ENCODE results near the gene DTD1. TPM values are rescaled to one million over a fixed set of nuclear protein-coding genes. Genes with fewer than 3 reads are reported as not detected.

The DTD1 gene
- total RNA-seq, 2 donors from 2014 or later, result 31.2 to 51.6 TPM

DNA sequence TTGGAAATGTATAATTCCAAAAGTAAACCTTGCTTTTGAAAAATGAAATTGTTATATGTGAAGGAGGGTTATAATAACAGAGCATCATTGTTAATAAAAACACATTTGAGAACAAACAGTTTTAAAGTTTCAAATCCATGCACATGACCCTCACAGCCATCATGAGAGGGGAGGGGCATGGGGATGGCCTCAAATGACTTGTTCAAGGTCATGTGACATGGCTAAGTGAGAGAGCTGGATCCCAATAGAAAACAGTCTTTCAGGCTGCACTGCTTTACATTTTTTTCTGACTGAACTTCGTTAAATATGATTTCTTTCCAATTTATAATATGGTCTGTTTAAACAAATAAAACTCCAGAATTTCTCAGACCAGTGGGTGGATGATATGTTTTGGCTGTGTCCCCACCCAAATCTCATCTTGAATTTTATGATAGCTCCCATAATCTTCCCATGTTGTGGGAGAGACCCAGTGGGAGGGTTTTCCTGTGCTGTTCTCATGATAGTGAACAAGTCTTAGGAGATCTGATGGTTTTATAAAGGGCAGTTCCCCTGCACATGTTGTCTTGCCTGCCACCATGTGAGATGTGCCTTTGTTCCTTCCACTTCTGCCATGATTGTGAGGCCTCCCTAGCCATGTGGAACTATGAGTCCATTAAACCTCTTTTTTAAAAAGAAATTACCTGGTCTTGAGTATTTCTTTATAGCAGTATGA, 66.0 kb downstream of the DTD1 start:
- Histone ChIP-seq H3K27ac (no peak overlapping the region), H3K36me3 (no peaks in the 10 kb centered on the region), H3K4me3 (no peak overlapping the region), H3K4me1 (replicated peaks) (no peaks in the 10 kb centered on the region), H3K27me3 (replicated peaks; ENCODE audit: insufficient read depth) (no peaks in the 10 kb centered on the region), H3K9me3 (no peaks in the 10 kb centered on the region)
- intact Hi-C loops (cut with DNase I), result no loop called here
- WGBS, result 50% methylated on average over 1 of the region's 1 CpG
- DNase-seq (ENCODE audit: low spot score), result no peak
- TF ChIP-seq, protein P1, sequence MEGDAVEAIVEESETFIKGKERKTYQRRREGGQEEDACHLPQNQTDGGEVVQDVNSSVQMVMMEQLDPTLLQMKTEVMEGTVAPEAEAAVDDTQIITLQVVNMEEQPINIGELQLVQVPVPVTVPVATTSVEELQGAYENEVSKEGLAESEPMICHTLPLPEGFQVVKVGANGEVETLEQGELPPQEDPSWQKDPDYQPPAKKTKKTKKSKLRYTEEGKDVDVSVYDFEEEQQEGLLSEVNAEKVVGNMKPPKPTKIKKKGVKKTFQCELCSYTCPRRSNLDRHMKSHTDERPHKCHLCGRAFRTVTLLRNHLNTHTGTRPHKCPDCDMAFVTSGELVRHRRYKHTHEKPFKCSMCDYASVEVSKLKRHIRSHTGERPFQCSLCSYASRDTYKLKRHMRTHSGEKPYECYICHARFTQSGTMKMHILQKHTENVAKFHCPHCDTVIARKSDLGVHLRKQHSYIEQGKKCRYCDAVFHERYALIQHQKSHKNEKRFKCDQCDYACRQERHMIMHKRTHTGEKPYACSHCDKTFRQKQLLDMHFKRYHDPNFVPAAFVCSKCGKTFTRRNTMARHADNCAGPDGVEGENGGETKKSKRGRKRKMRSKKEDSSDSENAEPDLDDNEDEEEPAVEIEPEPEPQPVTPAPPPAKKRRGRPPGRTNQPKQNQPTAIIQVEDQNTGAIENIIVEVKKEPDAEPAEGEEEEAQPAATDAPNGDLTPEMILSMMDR (IDR thresholded peaks at IDR 0.05), result no peak
- TF ChIP-seq POLR2A (IDR thresholded peaks at IDR 0.05) (no peak), POLR2AphosphoS5 (IDR thresholded peaks at IDR 0.05) (no peak)

DNA sequence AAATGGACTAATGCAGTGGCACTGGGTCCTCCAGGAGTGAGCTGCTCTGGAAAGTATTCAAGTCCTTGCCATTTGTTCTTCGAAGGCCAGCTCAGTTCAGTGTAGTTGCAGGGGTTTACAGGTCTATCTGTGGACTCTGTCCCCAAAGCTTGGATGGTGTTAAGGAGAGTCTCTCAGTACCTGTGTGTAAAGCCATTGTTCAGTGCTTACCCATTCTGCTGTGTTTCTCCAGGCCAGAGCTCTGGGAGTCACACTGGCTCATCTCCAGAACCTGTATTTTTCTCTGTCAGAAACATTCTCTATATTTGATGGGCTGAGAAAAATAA, 66.6 kb downstream of the DTD1 start:
- Histone ChIP-seq H3K27me3 (replicated peaks; ENCODE audit: insufficient read depth) (no peaks in the 10 kb centered on the region), H3K4me3 (no peak overlapping the region), H3K27ac (no peak overlapping the region), H3K9me3 (no peaks in the 10 kb centered on the region), H3K4me1 (replicated peaks) (no peaks in the 10 kb centered on the region), H3K36me3 (no peaks in the 10 kb centered on the region)
- no peak for DNase-seq (ENCODE audit: low spot score)
- WGBS, result 85% methylated on average over 1 of the region's 1 CpG
- TF ChIP-seq, protein P1 (IDR thresholded peaks at IDR 0.05), result no peak
- TF ChIP-seq POLR2A (IDR thresholded peaks at IDR 0.05), result no peak
- TF ChIP-seq POLR2AphosphoS5 (IDR thresholded peaks at IDR 0.05), result no peak
- intact Hi-C loops (cut with DNase I), result no loop called here

DNA sequence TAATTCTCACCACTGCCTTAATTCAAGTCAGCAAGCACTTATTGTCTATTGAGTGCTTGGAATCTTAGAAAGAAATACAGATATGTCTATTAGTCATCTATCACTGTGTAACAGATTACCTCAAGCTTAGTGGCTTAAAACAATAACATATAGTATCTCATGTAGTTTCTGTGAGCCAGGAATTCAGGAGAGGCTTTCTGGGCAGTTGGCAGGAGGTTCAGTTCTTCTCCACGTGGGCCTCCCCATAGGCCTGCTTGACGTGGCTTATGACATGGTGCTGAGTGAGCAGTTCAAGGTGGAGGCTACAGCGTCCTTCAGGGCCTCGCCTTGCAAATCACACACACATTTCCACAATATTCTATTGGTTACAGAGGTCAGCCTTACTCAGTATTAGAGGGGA, 69.7 kb downstream of the DTD1 start:
- WGBS, result 88% methylated on average over 4 of the region's 4 CpGs

DNA sequence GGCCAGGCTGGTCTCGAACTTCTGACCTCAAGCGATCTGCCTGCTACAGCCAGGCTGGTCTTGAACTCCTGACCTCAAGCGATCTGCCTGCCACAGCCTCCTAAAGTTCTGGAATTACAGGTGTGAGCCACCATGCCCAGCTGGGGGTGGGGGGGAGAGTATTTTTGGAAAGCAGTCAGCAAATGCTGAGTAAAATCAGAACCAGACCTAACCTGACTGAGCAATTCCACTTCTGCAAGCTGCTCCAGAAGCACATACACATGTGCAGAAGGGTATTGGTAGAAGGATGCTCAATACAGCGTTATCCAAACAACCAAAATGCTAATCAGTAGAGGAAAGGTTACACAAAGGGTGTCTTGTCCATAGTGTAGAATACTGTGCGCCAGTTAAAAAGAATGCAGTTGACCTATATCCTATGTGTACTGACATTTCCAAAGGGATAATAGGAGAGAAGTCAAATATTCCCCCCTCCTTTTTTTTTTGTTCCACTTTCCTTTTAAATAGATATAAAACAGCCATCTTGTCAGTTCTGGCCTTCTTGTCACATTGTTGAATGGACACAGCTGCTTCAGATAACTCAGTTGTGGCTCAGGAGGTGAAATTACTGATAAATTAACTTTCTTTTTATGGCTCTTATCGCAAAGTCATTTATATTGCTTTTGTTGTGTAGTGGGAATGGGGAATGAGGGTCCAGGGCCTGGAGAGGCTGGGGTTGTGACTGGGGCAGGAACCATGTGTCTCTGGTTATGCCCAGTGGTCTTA, 74.6 kb downstream of the DTD1 start:
- Histone ChIP-seq H3K4me1 (replicated peaks) (no peaks in the 10 kb centered on the region), H3K9me3 (no peaks in the 10 kb centered on the region), H3K4me3 (no peak overlapping the region), H3K27me3 (replicated peaks; ENCODE audit: insufficient read depth) (no peaks in the 10 kb centered on the region), H3K27ac (no peak overlapping the region), H3K36me3 (no peaks in the 10 kb centered on the region)
- no peak for TF ChIP-seq POLR2AphosphoS5 (IDR thresholded peaks at IDR 0.05)
- TF ChIP-seq, protein P1 (IDR thresholded peaks at IDR 0.05), result no peak
- TF ChIP-seq POLR2A (IDR thresholded peaks at IDR 0.05), result no peak
- no peak for DNase-seq (ENCODE audit: low spot score)
- 86% methylated on average over 6 of the region's 6 CpGs for WGBS
- intact Hi-C loops (cut with DNase I), result no loop called here

More for the DNA sequence above, 69.7 kb downstream of the DTD1 start:
- Histone ChIP-seq H3K4me3 (no peak overlapping the region), H3K36me3 (no peaks in the 10 kb centered on the region), H3K9me3 (no peaks in the 10 kb centered on the region), H3K27ac (no peak overlapping the region), H3K4me1 (replicated peaks) (no peaks in the 10 kb centered on the region), H3K27me3 (replicated peaks; ENCODE audit: insufficient read depth) (no peaks in the 10 kb centered on the region)
- DNase-seq (ENCODE audit: low spot score), result no peak
- no peak for TF ChIP-seq POLR2A (IDR thresholded peaks at IDR 0.05)
- TF ChIP-seq, protein P1 (IDR thresholded peaks at IDR 0.05), result no peak
- TF ChIP-seq POLR2AphosphoS5 (IDR thresholded peaks at IDR 0.05), result no peak
- intact Hi-C loops (cut with DNase I), result no loop called here

DNA sequence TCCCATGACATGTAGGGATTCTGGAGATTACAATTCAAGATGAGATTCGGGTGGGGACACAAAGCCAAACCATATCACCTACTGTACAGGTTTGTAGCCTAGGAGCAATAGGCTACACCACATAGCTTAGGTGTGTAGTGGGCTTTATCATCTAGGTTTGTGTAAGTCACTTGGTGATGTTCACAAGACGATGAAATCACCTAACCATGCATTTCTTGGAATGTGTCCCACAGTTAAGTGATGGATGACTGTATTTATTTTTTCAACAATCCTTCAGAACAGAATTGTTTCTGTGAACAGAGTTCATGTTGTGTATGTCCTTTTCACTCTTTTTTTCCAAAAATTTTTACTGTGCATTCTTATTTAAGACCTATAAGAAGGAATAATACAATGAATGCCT, 76.1 kb downstream of the DTD1 start:
- TF ChIP-seq POLR2AphosphoS5 (IDR thresholded peaks at IDR 0.05), result no peak
- no peak for TF ChIP-seq POLR2A (IDR thresholded peaks at IDR 0.05)
- TF ChIP-seq, protein P1 (IDR thresholded peaks at IDR 0.05), result no peak
- no peak overlapping the region for H3K27ac ChIP-seq
- no peak for DNase-seq (ENCODE audit: low spot score)
- H3K9me3 ChIP-seq, result no peaks in the 10 kb centered on the region
- no peaks in the 10 kb centered on the region for H3K27me3 ChIP-seq (replicated peaks; ENCODE audit: insufficient read depth)
- intact Hi-C loops (cut with DNase I), result no loop called here
- no peak overlapping the region for H3K4me3 ChIP-seq
- 73% methylated on average over 2 of the region's 2 CpGs for WGBS
- no peaks in the 10 kb centered on the region for H3K36me3 ChIP-seq
- no peaks in the 10 kb centered on the region for H3K4me1 ChIP-seq (replicated peaks)
